PC-3 (cell line): ENCODE data around the gene ITIH5. TPM values are rescaled to one million over a fixed set of nuclear protein-coding genes. Genes with fewer than 3 reads are reported as not detected.

Experiments used
- ATAC-seq: fragments of 200-7000 bp; cut with Tn5 transposase; 2 replicates; pipeline ENCODE4 v1.9.1; 2020; ENCODE audit warnings: mild to moderate bottlenecking, moderate library complexity
- BruUV-seq: library from RNA; stranded (reverse); fragments of 400-500 nt; replicated peaks from 2 replicates; lab custom pipeline; 2021; lab: Mats Ljungman, UMichigan
- CTCF ChIA-PET: fragments of 300-600 bp; sonication (Branson Sonifier 250); formaldehyde crosslinking; loops from one replicate; lab custom pipeline; 2022; ENCODE audit warnings: antibody characterized with exemption; lab: Charles Lee
- POLR2A ChIA-PET: fragments of 300-600 bp; sonication (Branson Sonifier 250); formaldehyde crosslinking; loops from one replicate; lab custom pipeline; 2022; ENCODE audit warnings: antibody characterized with exemption; ENCODE audit not compliant: unreplicated experiment; lab: Charles Lee
- DNase-seq: peaks from one replicate; pipeline ENCODE4 v3.0.0-alpha.2; 2015
- H2AFZ ChIP-seq: fragments of 300-600 bp; sonication (generic); 2 replicates; pipeline ENCODE4 v1.6.0; 2016; ENCODE audit warnings: antibody characterized with exemption, low read length
- H3F3A ChIP-seq: fragments of 300-600 bp; sonication (generic); one replicate; pipeline ENCODE4 v1.6.0; 2017; ENCODE audit warnings: antibody characterized with exemption, low read length, control low read depth, mild to moderate bottlenecking; ENCODE audit not compliant: unreplicated experiment
- H3K27ac ChIP-seq: fragments of 300-600 bp; sonication (generic); 2 replicates; pipeline ENCODE4 v1.5.1; 2016; ENCODE audit warnings: mild to moderate bottlenecking, low read length
- H3K27me3 ChIP-seq: fragments of 300-600 bp; sonication (generic); 2 replicates; pipeline ENCODE4 v1.6.1; 2016; ENCODE audit warnings: low read length, mixed read lengths
- H3K36me3 ChIP-seq: fragments of 300-600 bp; sonication (generic); 2 replicates; pipeline ENCODE4 v1.6.1; 2016; ENCODE audit warnings: low read depth, mixed run types, low read length, mixed read lengths
- H3K4me1 ChIP-seq: fragments of 300-600 bp; sonication (generic); 2 replicates; pipeline ENCODE4 v1.5.1; 2016; ENCODE audit warnings: low read length; ENCODE audit not compliant: insufficient read depth
- H3K4me2 ChIP-seq: fragments of 300-600 bp; sonication (generic); 2 replicates; pipeline ENCODE4 v1.6.0; 2016; ENCODE audit warnings: low read length
- H3K4me3 ChIP-seq: fragments of 300-600 bp; sonication (generic); 2 replicates; pipeline ENCODE4 v1.5.1; 2016; ENCODE audit warnings: mild to moderate bottlenecking, low read length, mixed read lengths
- H3K79me2 ChIP-seq: fragments of 300-600 bp; sonication (generic); 2 replicates; pipeline ENCODE4 v1.6.1; 2017; ENCODE audit warnings: low read length, mixed read lengths
- H3K9ac ChIP-seq: fragments of 300-600 bp; sonication (generic); 2 replicates; pipeline ENCODE4 v1.6.0; 2016; ENCODE audit warnings: mild to moderate bottlenecking, low read length
- H3K9me2 ChIP-seq: fragments of 300-600 bp; sonication (generic); replicated peaks from 2 replicates; pipeline ENCODE4 v1.6.1; 2016; ENCODE audit warnings: mixed run types, low read length, mixed read lengths
- H3K9me3 ChIP-seq: fragments of 300-600 bp; sonication (generic); 2 replicates; pipeline ENCODE4 v1.6.1; 2016; ENCODE audit warnings: low read length, mixed read lengths
- H4K20me1 ChIP-seq: fragments of 300-600 bp; sonication (generic); 2 replicates; pipeline ENCODE4 v1.6.1; 2016; ENCODE audit warnings: low read length, mixed read lengths
- CTCF ChIP-seq: fragments of 300-600 bp; sonication (generic); conservative IDR thresholded peaks from 2 replicates; pipeline ENCODE4 v1.5.1; 2017; ENCODE audit warnings: antibody characterized with exemption, low read depth, mild to moderate bottlenecking, low read length
- EZH2 ChIP-seq: fragments of 300-600 bp; sonication (generic); IDR thresholded peaks from one replicate; pipeline ENCODE4 v1.6.1; 2017; ENCODE audit warnings: antibody characterized with exemption, mild to moderate bottlenecking, low read length; ENCODE audit not compliant: unreplicated experiment
- EZH2phosphoT487 ChIP-seq: fragments of 300-600 bp; sonication (generic); IDR thresholded peaks from 2 replicates; pipeline ENCODE4 v1.6.1; 2018; ENCODE audit warnings: mild to moderate bottlenecking, antibody characterized with exemption, low read length, borderline replicate concordance
- intact Hi-C: fragments of 100-400 bp; cut with micrococcal nuclease; formaldehyde crosslinking; loops from 2 replicates; pipeline ENCODE4 v1.9.0; 2023
- total RNA-seq: library from RNA; depleted of rRNA; stranded (reverse); fragments of >200 nt; gene quantifications from 2 replicates; pipeline ENCODE4 v1.2.3, GENCODE V29; 2014

Gene ITIH5
- total RNA-seq, 1 experiment from 2014 or later = not detected

- no peak overlapping the region for H3K4me3 ChIP-seq
- ATAC-seq (no peak), DNase-seq (no peak)
- no peaks in the 10 kb centered on the region for H3K36me3 ChIP-seq
- ChIA-PET CTCF (no interaction called here), POLR2A (no interaction called here)
- no peaks in the 10 kb centered on the region for H3F3A ChIP-seq
- H3K27ac ChIP-seq = no peak overlapping the region
- H2AFZ ChIP-seq = no peak overlapping the region
- intact Hi-C loops = no loop called here
- no peaks in the 10 kb centered on the region for H3K9me2 ChIP-seq
- H4K20me1 ChIP-seq = no peaks in the 10 kb centered on the region
- no peak overlapping the region for H3K4me2 ChIP-seq
- no peaks in the 10 kb centered on the region for H3K4me1 ChIP-seq
- BruUV-seq = no TSS peak
- no peak overlapping the region for H3K9ac ChIP-seq
- no peaks in the 10 kb centered on the region for H3K9me3 ChIP-seq
- no peaks in the 10 kb centered on the region for H3K79me2 ChIP-seq
- 0 out of 2 replicates have a peak, but pooled peaks cover 5% of the 10 kb centered on the region for H3K27me3 ChIP-seq
- no peak for TF ChIP-seq CTCF
Observed at GRCh38 chr10:7545792-7546191, 121.0 kb downstream of the ITIH5 start.

GRCh38 chr10:7545261-7545660, 121.5 kb downstream of the ITIH5 start:
- POLR2A ChIA-PET = no interaction called here
- Histone ChIP-seq H3K9me3 (no peaks in the 10 kb centered on the region), H3K27me3 (0 out of 2 replicates have a peak, but pooled peaks cover 5% of the 10 kb centered on the region), H3K36me3 (no peaks in the 10 kb centered on the region), H3F3A (no peaks in the 10 kb centered on the region), H2AFZ (no peak overlapping the region), H3K9me2 (no peaks in the 10 kb centered on the region), H3K9ac (no peak overlapping the region), H3K27ac (no peak overlapping the region), H3K4me2 (no peak overlapping the region), H4K20me1 (no peaks in the 10 kb centered on the region), H3K79me2 (no peaks in the 10 kb centered on the region), H3K4me3 (no peak overlapping the region), H3K4me1 (no peaks in the 10 kb centered on the region)
- CTCF ChIA-PET = no interaction called here
- intact Hi-C loops = no loop called here
- BruUV-seq = no TSS peak
- DNase-seq (no peak), ATAC-seq (no peak)
- no peak for TF ChIP-seq EZH2
- TF ChIP-seq CTCF = no peak
- no peak for TF ChIP-seq EZH2phosphoT487

- Histone ChIP-seq H3F3A (no peaks in the 10 kb centered on the region), H3K79me2 (no peaks in the 10 kb centered on the region), H3K27ac (no peak overlapping the region), H3K4me2 (no peak overlapping the region), H3K9ac (no peak overlapping the region), H3K27me3 (0 out of 2 replicates have a peak, but pooled peaks cover 5% of the 10 kb centered on the region), H3K4me3 (no peak overlapping the region), H2AFZ (no peak overlapping the region), H4K20me1 (no peaks in the 10 kb centered on the region), H3K9me2 (no peaks in the 10 kb centered on the region), H3K36me3 (no peaks in the 10 kb centered on the region), H3K4me1 (no peaks in the 10 kb centered on the region), H3K9me3 (no peaks in the 10 kb centered on the region)
- TF ChIP-seq EZH2phosphoT487 (no peak), EZH2 (no peak), CTCF (no peak)
- ATAC-seq (no peak), DNase-seq (no peak)
- ChIA-PET POLR2A (no interaction called here), CTCF (no interaction called here)
- intact Hi-C loops = no loop called here
- no TSS peak for BruUV-seq
Observed at GRCh38 chr10:7544203-7544602, 122.6 kb downstream of the ITIH5 start.
